GM12878 (cell line): ENCODE results near the gene VSIG8. TPM values are rescaled to one million over a fixed set of nuclear protein-coding genes. Genes with fewer than 3 reads are reported as not detected.

ENCODE experiments used
- ATAC-seq: fragments of 200-7000 bp; cut with Tn5 transposase; 3 replicates; pipeline ENCODE4 v1.9.1; 2020; ENCODE audit warnings: mild to moderate bottlenecking, moderate library complexity
- BruUV-seq: library from RNA; stranded (reverse); fragments of 400-500 nt; replicated peaks from 2 replicates; lab custom pipeline; 2021; lab: Mats Ljungman, UMichigan
- CTCF ChIA-PET: fragments of 300-600 bp; sonication (Branson Sonifier 250); formaldehyde crosslinking; extraction: SDS; loops from one replicate; lab custom pipeline; 2021; ENCODE audit warnings: inconsistent platforms; lab: Yijun Ruan, JAX
- POLR2A ChIA-PET: fragments of 350-600 bp; formaldehyde crosslinking; extraction: SDS; loops from one replicate; lab custom pipeline; 2021; ENCODE audit warnings: inconsistent platforms; lab: Charles Lee
- RAD21 ChIA-PET: fragments of 300-600 bp; sonication (Branson Sonifier 250); formaldehyde crosslinking; loops from one replicate; lab custom pipeline; 2023; ENCODE audit warnings: antibody characterized with exemption; ENCODE audit not compliant: unreplicated experiment; lab: Charles Lee
- SMC1A ChIA-PET: fragments of 300-600 bp; sonication (Branson Sonifier 250); formaldehyde crosslinking; loops from one replicate; lab custom pipeline; 2023; ENCODE audit not compliant: unreplicated experiment, uncharacterized antibody; lab: Charles Lee
- DNase-seq: peaks from one replicate; pipeline ENCODE4 v3.0.0-alpha.2; 2011; ENCODE audit warnings: low read depth, low spot score
- FAIRE-seq: peaks from 3 replicates; lab custom pipeline; 2011; peaks lifted over from hg19 to GRCh38; lab: Jason Lieb, UNC
- H2AFZ ChIP-seq: 2 replicates; pipeline ENCODE4 v1.6.0; 2011; ENCODE audit warnings: low read depth, low read length, control low read depth; ENCODE audit not compliant: control insufficient read depth
- H3K27ac ChIP-seq: 2 replicates; pipeline ENCODE4 v1.5.1; 2011; ENCODE audit warnings: control low read depth; ENCODE audit not compliant: control insufficient read depth, insufficient read depth
- H3K27me3 ChIP-seq, 2 experiments: replicated peaks in 1 of 2; 2 replicates each; pipeline versions ENCODE4 v1.6.0 to v1.6.1; 2011; ENCODE audit warnings: low read length in 1 of 2; ENCODE audit not compliant: control insufficient read depth in 2 of 2, insufficient read depth in 2 of 2
- H3K36me3 ChIP-seq, 2 experiments: 2 replicates each; pipeline ENCODE4 v1.5.1; 2011; ENCODE audit warnings: low read length in 1 of 2; ENCODE audit not compliant: control insufficient read depth in 2 of 2, insufficient read depth in 2 of 2
- H3K4me1 ChIP-seq: 2 replicates; pipeline ENCODE4 v1.6.1; 2011; ENCODE audit warnings: mild to moderate bottlenecking, low read length, moderate library complexity, mixed read lengths; ENCODE audit not compliant: control insufficient read depth, insufficient read depth
- H3K4me2 ChIP-seq: 2 replicates; pipeline ENCODE4 v1.6.0; 2011; ENCODE audit warnings: control low read depth; ENCODE audit not compliant: control insufficient read depth, insufficient read depth
- H3K4me3 ChIP-seq: fragments of 200-600 bp; sonication (generic); 2 replicates; pipeline ENCODE4 v1.5.1; 2016
- H3K79me2 ChIP-seq: 2 replicates; pipeline ENCODE4 v1.6.0; 2011; ENCODE audit warnings: low read length; ENCODE audit not compliant: control insufficient read depth, insufficient read depth
- H3K9ac ChIP-seq: 2 replicates; pipeline ENCODE4 v1.8.0; 2011; ENCODE audit warnings: low read length, control low read depth, mixed read lengths; ENCODE audit not compliant: control insufficient read depth, insufficient read depth
- H3K9me3 ChIP-seq: replicated peaks from 3 replicates; pipeline ENCODE4 v1.5.1; 2011; ENCODE audit warnings: mild to moderate bottlenecking, low read length; ENCODE audit not compliant: control insufficient read depth, insufficient read depth
- H4K20me1 ChIP-seq: 2 replicates; pipeline ENCODE4 v1.6.0; 2011; ENCODE audit not compliant: control insufficient read depth, insufficient read depth
- ESRRA ChIP-seq: IDR thresholded peaks from 2 replicates; pipeline ENCODE4 v1.6.1; 2012; ENCODE audit warnings: mild to moderate bottlenecking, low read length, improper control_type of control experiment
- ETV6 ChIP-seq, 2 experiments: fragments of 450-650 bp in 1 of 2; IDR thresholded peaks in 1 of 2; conservative IDR thresholded peaks in 1 of 2; 2 replicates each; pipeline ENCODE4 v1.6.1; 2014; ENCODE audit warnings: antibody characterized with exemption in 1 of 2, borderline replicate concordance in 1 of 2, low read depth in 1 of 2, mild to moderate bottlenecking in 1 of 2, moderate library complexity in 1 of 2
- HSF1 ChIP-seq: fragments of 150-350 bp; IDR thresholded peaks from 2 replicates; pipeline ENCODE4 v1.6.1; 2014; ENCODE audit warnings: mild to moderate bottlenecking, low read depth, low read length
- PKNOX1 ChIP-seq: fragments of 450-650 bp; IDR thresholded peaks from 2 replicates; pipeline ENCODE4 v1.6.1; 2016; ENCODE audit warnings: mild to moderate bottlenecking
- RAD21 ChIP-seq: IDR thresholded peaks from 2 replicates; pipeline ENCODE4 v1.6.1; 2011; ENCODE audit warnings: mild to moderate bottlenecking, low read depth, low read length, moderate library complexity; ENCODE audit not compliant: insufficient read depth
- REST ChIP-seq: IDR thresholded peaks from 2 replicates; pipeline ENCODE4 v1.6.1; 2012; ENCODE audit warnings: mild to moderate bottlenecking, low read depth, low read length
- SKIL ChIP-seq: fragments of 450-650 bp; IDR thresholded peaks from 2 replicates; pipeline ENCODE4 v1.6.1; 2017; ENCODE audit warnings: mild to moderate bottlenecking, low read depth, inconsistent platforms; ENCODE audit not compliant: poor library complexity, severe bottlenecking
- TCF7 ChIP-seq: IDR thresholded peaks from 2 replicates; pipeline ENCODE4 v1.6.1; 2014; ENCODE audit warnings: antibody characterized with exemption, borderline replicate concordance
- ZNF217 ChIP-seq: fragments of 450-650 bp; IDR thresholded peaks from 2 replicates; pipeline ENCODE4 v1.6.1; 2017; ENCODE audit warnings: antibody characterized with exemption, mild to moderate bottlenecking
- ZNF24 ChIP-seq: fragments of 450-650 bp; IDR thresholded peaks from 2 replicates; pipeline ENCODE4 v1.6.1; 2017; ENCODE audit warnings: antibody characterized with exemption, mild to moderate bottlenecking
- WGBS: methylation state at CpG from one replicate; pipeline ENCODE4 v1.1.6; 2016; ENCODE audit warnings: low lambda C conversion rate; ENCODE audit not compliant: insufficient replicate concordance, insufficient coverage; ENCODE audit errors: missing lambda C conversion rate; 5-methylcytosine and 5-hydroxymethylcytosine counted together
- in situ Hi-C: fragments of 300-500 bp; cut with MboI; formaldehyde crosslinking; loops from 9 replicates; pipeline ENCODE4 v1.14.3; 2018; ENCODE audit warnings: mixed read lengths
- intact Hi-C: fragments of 100-400 bp; cut with micrococcal nuclease; formaldehyde crosslinking; loops from one replicate; pipeline ENCODE4 v1.14.2; 2022; ENCODE audit not compliant: unreplicated experiment
- polyA plus RNA-seq, 11 experiments: library from polyadenylated mRNA; depleted of rRNA in 4 of 11; unstranded in 6 of 11; stranded (reverse) in 5 of 11; fragments of >200 nt; fragmentation: Nextera tagmentation in 4 of 11; fragmentation: Illumina TruSeq in 1 of 11; extraction: Ambion mirVana in 4 of 11; extraction: Trizol in 1 of 11; gene quantifications; 1 replicate in 1 of 11; 2 replicates in 10 of 11; pipeline versions ENCODE4 v1.2.1 to v1.2.3, GENCODE V29; 2011 to 2016; ENCODE audit warnings: inconsistent platforms in 2 of 11, missing spikeins in 2 of 11, low read depth in 1 of 11
- total RNA-seq, 4 experiments: library from RNA; depleted of rRNA in 3 of 4; stranded (reverse); fragments of >200 nt in 3 of 4; fragmentation: Illumina TruSeq in 1 of 4; extraction: Trizol in 1 of 4; gene quantifications; 2 replicates each; pipeline versions ENCODE4 v1.2.1 to v1.2.3, GENCODE V29; 2013 to 2021
- TF ChIP-seq, protein P1 (sequence below): fragments of 450-650 bp; formaldehyde crosslinking; IDR thresholded peaks from 2 replicates; pipeline ENCODE4 v1.4.0; 2022; ENCODE audit warnings: mild to moderate bottlenecking, moderate library complexity
- TF ChIP-seq, protein P2 (sequence below): IDR thresholded peaks from 2 replicates; pipeline ENCODE4 v1.6.1; 2012; ENCODE audit warnings: low read depth, low read length, improper control_type of control experiment

VSIG8 gene
- total and polyA plus RNA-seq, 10 of the 15 experiments (the other 5 are each of a cell fraction or from before 2014, with no cell fraction given): not detected

DNA sequence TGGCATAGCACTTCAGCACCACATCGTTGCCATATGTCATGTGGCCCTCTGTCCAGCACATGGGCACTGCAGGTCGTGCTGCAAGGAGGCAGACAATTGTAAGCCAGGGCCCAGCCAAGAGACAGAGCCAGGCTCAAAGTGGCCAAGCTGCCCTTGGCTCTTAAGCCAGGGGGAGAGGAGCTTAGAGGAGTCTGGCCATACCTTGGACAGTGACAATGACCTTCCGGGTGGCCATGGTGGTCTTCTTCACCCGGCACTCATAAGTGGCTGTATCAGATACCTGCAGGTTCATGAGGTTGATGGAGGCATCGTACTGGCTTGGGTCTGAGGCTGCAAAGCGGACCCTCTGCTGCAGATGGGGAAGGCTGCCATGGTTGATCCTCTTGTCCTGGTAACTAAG, 4.6 kb downstream of the VSIG8 start:
- 22% methylated on average over 6 of the region's 6 CpGs for WGBS
- no peak for TF ChIP-seq HSF1
- no peak for TF ChIP-seq ZNF24
- no peak for TF ChIP-seq ETV6 (conservative IDR thresholded peaks at IDR 0.05 in 1 of 2, IDR thresholded peaks at IDR 0.05 in 1 of 2; ENCODE audit: borderline replicate concordance in 1 of 2, low read depth in 1 of 2)
- no peak for TF ChIP-seq ZNF217
- TF ChIP-seq REST: no peak; the same call in 1 of the 2 replicates
- TF ChIP-seq, protein P1, sequence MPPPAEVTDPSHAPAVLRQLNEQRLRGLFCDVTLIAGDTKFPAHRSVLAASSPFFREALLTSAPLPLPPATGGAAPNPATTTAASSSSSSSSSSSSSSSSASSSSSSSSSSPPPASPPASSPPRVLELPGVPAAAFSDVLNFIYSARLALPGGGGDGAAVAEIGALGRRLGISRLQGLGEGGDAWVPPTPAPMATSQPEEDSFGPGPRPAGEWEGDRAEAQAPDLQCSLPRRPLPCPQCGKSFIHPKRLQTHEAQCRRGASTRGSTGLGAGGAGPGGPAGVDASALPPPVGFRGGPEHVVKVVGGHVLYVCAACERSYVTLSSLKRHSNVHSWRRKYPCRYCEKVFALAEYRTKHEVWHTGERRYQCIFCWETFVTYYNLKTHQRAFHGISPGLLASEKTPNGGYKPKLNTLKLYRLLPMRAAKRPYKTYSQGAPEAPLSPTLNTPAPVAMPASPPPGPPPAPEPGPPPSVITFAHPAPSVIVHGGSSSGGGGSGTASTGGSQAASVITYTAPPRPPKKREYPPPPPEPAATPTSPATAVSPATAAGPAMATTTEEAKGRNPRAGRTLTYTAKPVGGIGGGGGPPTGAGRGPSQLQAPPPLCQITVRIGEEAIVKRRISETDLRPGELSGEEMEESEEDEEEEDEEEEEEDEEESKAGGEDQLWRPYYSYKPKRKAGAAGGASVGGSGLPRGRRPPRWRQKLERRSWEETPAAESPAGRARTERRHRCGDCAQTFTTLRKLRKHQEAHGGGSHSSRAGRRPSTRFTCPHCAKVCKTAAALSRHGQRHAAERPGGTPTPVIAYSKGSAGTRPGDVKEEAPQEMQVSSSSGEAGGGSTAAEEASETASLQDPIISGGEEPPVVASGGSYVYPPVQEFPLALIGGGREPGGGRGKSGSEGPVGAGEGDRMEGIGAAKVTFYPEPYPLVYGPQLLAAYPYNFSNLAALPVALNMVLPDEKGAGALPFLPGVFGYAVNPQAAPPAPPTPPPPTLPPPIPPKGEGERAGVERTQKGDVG (CRISPR knock-in tag): no peak
- TF ChIP-seq, protein P2, sequence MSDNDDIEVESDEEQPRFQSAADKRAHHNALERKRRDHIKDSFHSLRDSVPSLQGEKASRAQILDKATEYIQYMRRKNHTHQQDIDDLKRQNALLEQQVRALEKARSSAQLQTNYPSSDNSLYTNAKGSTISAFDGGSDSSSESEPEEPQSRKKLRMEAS: no peak
- TF ChIP-seq SKIL: no peak
- no peak for TF ChIP-seq TCF7
- no peak for TF ChIP-seq RAD21
- no peak for TF ChIP-seq PKNOX1
- TF ChIP-seq ESRRA: no peak

More for the DNA sequence above, 4.6 kb downstream of the VSIG8 start:
- Histone ChIP-seq H3K4me1 (no peaks in the 10 kb centered on the region), H3K9ac (no peak overlapping the region), H4K20me1 (no peaks in the 10 kb centered on the region), H3K4me2 (no peak overlapping the region), H3K27me3 (peaks cover 3 to 11% of the 10 kb centered on the region in 2 experiments), H3K9me3 (no peaks in the 10 kb centered on the region), H3K36me3 (no peaks in the 10 kb centered on the region), H3K27ac (no peak overlapping the region), H3K79me2 (no peaks in the 10 kb centered on the region), H3K4me3 (no peak overlapping the region), H2AFZ (no peak overlapping the region)
- ChIA-PET POLR2A (no interaction called here), RAD21 (no interaction called here), SMC1A (no interaction called here), CTCF (interaction anchor here (0.6 kb wide), 1 partner anchor 49 kb away, joined by 4 read pairs; no protein-coding TSS in a partner anchor)
- no TSS peak for BruUV-seq
- intact Hi-C loops: no loop called here
- FAIRE-seq: no peak
- no peak for ATAC-seq
- no peak for DNase-seq
- in situ Hi-C loops: no loop called here
